GM13976 (cell line): ENCODE results near the gene HYI.

Experiments
- DNase-seq: peaks from one replicate; pipeline ENCODE4 v3.0.0; 2012; ENCODE audit warnings: low spot score
- CTCF ChIP-seq: IDR thresholded peaks from 2 replicates; pipeline ENCODE4 v1.5.1; 2012; ENCODE audit warnings: borderline replicate concordance, mild to moderate bottlenecking; ENCODE audit not compliant: insufficient read depth; ENCODE audit errors: extremely low read depth, missing control alignments, control extremely low read depth
- in situ Hi-C: fragments of 300-500 bp; cut with MboI; formaldehyde crosslinking; loops from one replicate; pipeline ENCODE4 v1.12.0; 2022; ENCODE audit warnings: low sequenced_read_pairs, mixed read lengths, inconsistent platforms; ENCODE audit not compliant: unreplicated experiment

The HYI gene

GRCh38 chr1:43452789-43453441, 816 bp downstream of the HYI start:
- DNase-seq, result no peak
- no peak for TF ChIP-seq CTCF
- in situ Hi-C loops, result no loop called here

- DNase-seq, result no peak
- in situ Hi-C loops, result no loop called here
- no peak for TF ChIP-seq CTCF
Measured at GRCh38 chr1:43451701-43452532, 1.8 kb downstream of the HYI start.

- in situ Hi-C loops, result no loop called here
- no peak for TF ChIP-seq CTCF
- DNase-seq, result no peak
Measured at GRCh38 chr1:43451157-43451591, 2.6 kb downstream of the HYI start.

- no peak for DNase-seq
Measured at GRCh38 chr1:43450251-43450941, 3.3 kb downstream of the HYI start.

GRCh38 chr1:43449708-43450069, 4.0 kb downstream of the HYI start:
- no peak for TF ChIP-seq CTCF
- DNase-seq, result no peak
- in situ Hi-C loops, result no loop called here

More at GRCh38 chr1:43450251-43450941, 3.3 kb downstream of the HYI start:
- no peak for TF ChIP-seq CTCF
- in situ Hi-C loops, result no loop called here

- no peak for TF ChIP-seq CTCF
- in situ Hi-C loops, result no loop called here
- DNase-seq, result no peak
Measured at GRCh38 chr1:43448955-43449707, 4.6 kb downstream of the HYI start.
